Breast epithelium (tissue), 4 donors: ENCODE results near the gene CALN1. TPM values are rescaled to one million over a fixed set of nuclear protein-coding genes. Genes with fewer than 3 reads are reported as not detected.

Experiments
- DNase-seq, 2 donors: peaks; one replicate each; pipeline ENCODE4 v3.0.0-alpha.2; 2019; ENCODE audit warnings: low spot score in 2 of 2
- H3K27ac ChIP-seq, 2 donors: fragments of 200-600 bp; sonication (generic) in 1 of 2; one replicate each; pipeline ENCODE4 v1.5.1; 2016 to 2019; ENCODE audit warnings: mild to moderate bottlenecking in 1 of 2
- H3K27me3 ChIP-seq, 2 donors: fragments of 200-600 bp; sonication (generic) in 1 of 2; one replicate each; pipeline versions ENCODE4 v1.5.1 to v1.6.0; 2017 to 2019; ENCODE audit warnings: control low read depth in 1 of 2, mild to moderate bottlenecking in 1 of 2
- H3K36me3 ChIP-seq: fragments of 200-600 bp; one replicate; pipeline ENCODE4 v1.5.1; 2019
- H3K4me1 ChIP-seq, 2 donors: fragments of 200-600 bp; sonication (generic); one replicate each; pipeline ENCODE4 v1.5.1; 2016 to 2019; ENCODE audit warnings: control low read depth in 1 of 2
- H3K4me3 ChIP-seq, 3 donors: fragments of 200-600 bp; sonication (generic); 1 replicate in 2 of 3; 2 replicates in 1 of 3; pipeline ENCODE4 v1.5.1; 2016 to 2019; ENCODE audit warnings: mild to moderate bottlenecking in 3 of 3, moderate library complexity in 2 of 3
- H3K9me3 ChIP-seq, 2 donors: fragments of 200-600 bp; sonication (generic) in 1 of 2; one replicate each; pipeline ENCODE4 v1.5.1; 2016 to 2019; ENCODE audit warnings: control low read depth in 1 of 2
- POLR2A ChIP-seq: fragments of 450-650 bp; IDR thresholded peaks from one replicate; pipeline ENCODE4 v1.6.1; 2016; ENCODE audit warnings: antibody characterized with exemption, mild to moderate bottlenecking, moderate library complexity
- POLR2AphosphoS5 ChIP-seq, 3 donors: sonication (generic); formaldehyde crosslinking; IDR thresholded peaks; one replicate each; pipeline ENCODE4 v1.6.1; 2017; ENCODE audit warnings: antibody characterized with exemption in 3 of 3
- intact Hi-C: fragments of 100-400 bp; cut with DNase I; formaldehyde crosslinking; loops from one replicate; pipeline ENCODE4 v1.15.1; 2023; ENCODE audit warnings: low total_unique reads
- total RNA-seq, 3 donors: library from RNA; depleted of rRNA; stranded (reverse); fragments of >200 nt; gene quantifications; one replicate each; pipeline ENCODE4 v1.1.0, GENCODE V29; 2016
- TF ChIP-seq, protein P1 (sequence below), 3 donors: fragments of 450-650 bp; IDR thresholded peaks; one replicate each; pipeline ENCODE4 v1.5.1; 2016 to 2017; ENCODE audit warnings: antibody characterized with exemption in 3 of 3, mild to moderate bottlenecking in 3 of 3, moderate library complexity in 3 of 3

CALN1 gene
- total RNA-seq, 3 donors from 2014 or later, result under 0.01 to 0.33 (median 0.15) TPM

DNA sequence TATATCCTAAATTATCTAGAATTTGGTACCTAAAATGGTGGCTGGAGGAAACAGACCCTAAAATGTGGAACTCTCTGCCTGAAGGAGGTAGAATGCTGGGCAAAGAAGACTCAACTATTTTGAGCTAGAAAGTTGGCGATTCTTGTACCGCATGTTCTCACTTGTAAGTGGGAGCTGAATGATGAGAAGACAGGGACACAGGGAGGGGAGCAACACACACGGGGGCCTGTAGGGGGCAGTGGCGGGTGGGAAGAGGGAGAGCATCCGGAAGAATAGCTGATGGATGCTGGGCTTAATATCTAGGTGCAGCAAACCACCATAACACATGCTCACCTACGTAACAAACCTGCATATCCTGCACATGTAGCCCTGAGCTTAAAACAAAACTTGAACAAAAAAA lies 250.6 kb downstream of the CALN1 start:
- intact Hi-C loops, result no loop called here
- Histone ChIP-seq H3K9me3 (peaks cover 25 to 49% of the 10 kb centered on the region in 2 donors), H3K4me1 (no peaks in the 10 kb centered on the region), H3K27ac (no peak overlapping the region), H3K27me3 (no peaks in the 10 kb centered on the region), H3K4me3 (no peak overlapping the region), H3K36me3 (no peaks in the 10 kb centered on the region)
- no peak for DNase-seq
- TF ChIP-seq POLR2AphosphoS5 (IDR thresholded peaks at IDR 0.05), result no peak
- TF ChIP-seq POLR2A, result no peak
- TF ChIP-seq, protein P1, sequence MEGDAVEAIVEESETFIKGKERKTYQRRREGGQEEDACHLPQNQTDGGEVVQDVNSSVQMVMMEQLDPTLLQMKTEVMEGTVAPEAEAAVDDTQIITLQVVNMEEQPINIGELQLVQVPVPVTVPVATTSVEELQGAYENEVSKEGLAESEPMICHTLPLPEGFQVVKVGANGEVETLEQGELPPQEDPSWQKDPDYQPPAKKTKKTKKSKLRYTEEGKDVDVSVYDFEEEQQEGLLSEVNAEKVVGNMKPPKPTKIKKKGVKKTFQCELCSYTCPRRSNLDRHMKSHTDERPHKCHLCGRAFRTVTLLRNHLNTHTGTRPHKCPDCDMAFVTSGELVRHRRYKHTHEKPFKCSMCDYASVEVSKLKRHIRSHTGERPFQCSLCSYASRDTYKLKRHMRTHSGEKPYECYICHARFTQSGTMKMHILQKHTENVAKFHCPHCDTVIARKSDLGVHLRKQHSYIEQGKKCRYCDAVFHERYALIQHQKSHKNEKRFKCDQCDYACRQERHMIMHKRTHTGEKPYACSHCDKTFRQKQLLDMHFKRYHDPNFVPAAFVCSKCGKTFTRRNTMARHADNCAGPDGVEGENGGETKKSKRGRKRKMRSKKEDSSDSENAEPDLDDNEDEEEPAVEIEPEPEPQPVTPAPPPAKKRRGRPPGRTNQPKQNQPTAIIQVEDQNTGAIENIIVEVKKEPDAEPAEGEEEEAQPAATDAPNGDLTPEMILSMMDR (IDR thresholded peaks at IDR 0.05), result no peak

DNA sequence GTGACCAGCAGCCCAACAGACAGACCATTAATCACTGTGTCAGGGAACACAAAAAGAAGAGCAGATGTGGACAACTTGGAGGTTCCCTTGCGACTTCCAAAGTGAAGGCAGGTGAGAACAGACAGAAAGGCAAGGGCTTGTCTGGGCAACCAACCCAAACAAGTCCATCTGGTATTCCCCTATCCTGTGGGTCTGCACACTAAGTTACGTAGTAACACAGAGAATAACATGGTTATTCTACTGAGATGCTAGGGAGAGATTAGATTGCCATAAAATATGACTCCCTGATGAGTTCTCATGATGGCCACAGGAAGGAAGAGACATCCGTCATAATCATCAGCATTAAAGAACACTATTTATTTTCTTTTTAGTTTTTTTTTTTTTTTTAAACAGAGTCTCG lies 252.2 kb downstream of the CALN1 start:
- no peaks in the 10 kb centered on the region for H3K27me3 ChIP-seq
- no peak for DNase-seq
- H3K36me3 ChIP-seq, result no peaks in the 10 kb centered on the region
- no peak overlapping the region for H3K27ac ChIP-seq
- H3K4me3 ChIP-seq, result no peak overlapping the region
- no peaks in the 10 kb centered on the region for H3K4me1 ChIP-seq
- intact Hi-C loops, result no loop called here
- no peak for TF ChIP-seq POLR2A
- TF ChIP-seq, protein P1 (IDR thresholded peaks at IDR 0.05), result no peak
- TF ChIP-seq POLR2AphosphoS5 (IDR thresholded peaks at IDR 0.05), result no peak
- H3K9me3 ChIP-seq, result peaks cover 25 to 42% of the 10 kb centered on the region in 2 donors

DNA sequence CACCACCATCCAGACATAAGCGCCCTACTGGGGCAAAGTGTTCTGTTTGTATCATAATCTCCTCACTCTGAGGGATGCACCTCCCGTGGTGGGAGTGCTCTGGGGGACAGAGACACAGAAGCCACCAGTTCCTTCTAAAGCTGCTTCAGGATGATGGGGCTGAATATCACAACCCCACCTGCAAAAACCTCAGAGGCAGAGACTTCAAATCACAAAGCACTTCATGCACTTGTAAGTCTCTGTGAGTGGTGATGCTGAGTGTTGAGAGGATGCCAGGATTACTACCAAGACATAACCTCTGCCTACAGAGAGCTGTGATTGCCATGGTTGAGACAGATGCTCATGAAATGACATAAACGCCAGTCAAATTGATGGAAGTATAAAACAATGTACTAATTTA lies 255.5 kb downstream of the CALN1 start:
- Histone ChIP-seq H3K4me1 (no peaks in the 10 kb centered on the region), H3K27ac (no peak overlapping the region), H3K4me3 (no peak overlapping the region), H3K27me3 (no peaks in the 10 kb centered on the region), H3K9me3 (peaks cover 4 to 12% of the 10 kb centered on the region in 2 donors), H3K36me3 (no peaks in the 10 kb centered on the region)
- no peak for DNase-seq
- intact Hi-C loops, result no loop called here
- no peak for TF ChIP-seq POLR2AphosphoS5 (IDR thresholded peaks at IDR 0.05)
- TF ChIP-seq POLR2A, result no peak
- TF ChIP-seq, protein P1 (IDR thresholded peaks at IDR 0.05), result no peak

DNA sequence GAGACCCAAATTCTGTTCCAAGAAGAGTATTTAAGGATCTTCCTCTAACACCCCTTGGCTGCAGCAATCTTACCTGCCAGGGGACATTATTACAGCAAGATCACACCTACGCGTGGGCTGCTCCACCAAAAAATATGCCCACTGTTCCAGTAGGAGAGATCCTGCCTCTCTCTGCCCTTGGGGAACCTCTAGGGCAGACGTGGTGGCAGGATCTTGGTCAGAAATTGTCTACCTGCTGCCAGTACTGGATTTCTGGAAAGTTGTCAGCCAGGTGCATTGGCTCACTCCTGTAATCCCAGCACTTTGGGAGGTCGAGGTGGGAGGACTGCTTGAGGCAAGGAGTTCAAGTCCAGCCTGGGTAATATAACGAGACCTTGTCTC lies 259.0 kb downstream of the CALN1 start:
- intact Hi-C loops, result no loop called here
- Histone ChIP-seq H3K4me1 (no peaks in the 10 kb centered on the region), H3K4me3 (no peak overlapping the region), H3K36me3 (no peaks in the 10 kb centered on the region), H3K27me3 (no peaks in the 10 kb centered on the region), H3K27ac (peak overlapping the region in 1 of 2 donors; percentile 29), H3K9me3 (peaks cover 0 to 9% of the 10 kb centered on the region in 2 donors)
- TF ChIP-seq, protein P1 (IDR thresholded peaks at IDR 0.05), result no peak
- DNase-seq, result peak in 1 of 2 donors; percentile 30

DNA sequence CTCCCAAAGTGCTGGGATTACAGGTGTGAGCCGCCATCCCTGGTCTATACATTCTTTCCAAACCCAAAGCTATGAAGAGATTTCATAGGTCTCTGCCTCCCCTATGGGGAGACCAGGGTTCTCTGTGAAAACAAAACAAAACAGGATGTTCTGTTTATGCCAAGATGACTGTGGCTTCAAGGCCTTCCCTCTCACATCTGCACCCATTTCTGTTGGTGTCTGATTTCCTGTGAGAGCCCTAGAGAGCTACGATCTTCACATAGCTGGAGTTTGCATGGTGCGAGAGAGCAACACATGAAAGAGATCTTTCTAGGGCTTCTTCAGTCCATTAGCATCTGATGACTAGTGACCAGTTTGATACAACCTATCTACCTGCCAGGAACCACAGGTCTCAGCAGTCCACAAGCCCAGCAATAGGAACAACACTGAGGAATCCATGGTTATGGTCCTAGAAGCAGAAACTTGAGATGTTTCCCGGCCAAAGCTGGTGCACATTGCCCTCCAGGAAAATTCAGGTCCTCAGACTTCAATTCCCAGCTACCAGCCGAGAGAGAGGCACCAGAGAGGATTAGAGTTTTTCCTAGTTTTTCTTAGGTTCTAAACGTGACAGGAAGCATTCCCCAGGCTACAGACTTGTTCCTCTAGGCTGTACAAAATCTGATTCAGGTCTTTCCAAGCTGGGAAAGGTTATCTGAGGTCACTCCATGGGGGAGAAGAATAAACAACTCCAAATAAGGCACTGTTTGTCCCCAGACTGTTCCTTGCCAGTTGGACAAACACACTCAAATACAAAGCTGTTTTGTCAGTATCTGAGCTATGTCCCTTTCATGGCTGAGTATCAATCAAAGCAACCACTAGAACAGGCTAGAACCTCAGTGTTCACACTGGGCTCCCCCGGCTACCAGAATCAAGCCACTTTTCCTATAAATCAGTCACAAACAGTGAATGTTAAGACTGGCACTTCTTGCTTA lies 259.7 kb downstream of the CALN1 start:
- H3K9me3 ChIP-seq, result peaks cover 0 to 9% of the 10 kb centered on the region in 2 donors
- no peaks in the 10 kb centered on the region for H3K27me3 ChIP-seq
- H3K36me3 ChIP-seq, result no peaks in the 10 kb centered on the region
- peak overlapping the region in 1 of 2 donors; percentile 29 for H3K27ac ChIP-seq
- no peaks in the 10 kb centered on the region for H3K4me1 ChIP-seq
- TF ChIP-seq, protein P1 (IDR thresholded peaks at IDR 0.05), result no peak
- no peak for TF ChIP-seq POLR2A
- TF ChIP-seq POLR2AphosphoS5 (IDR thresholded peaks at IDR 0.05), result no peak
- intact Hi-C loops, result no loop called here
- H3K4me3 ChIP-seq, result no peak overlapping the region
- DNase-seq, result no peak
